Gastrocnemius medialis (tissue), 4 donors: ENCODE measurements around the gene TMCO4. TPM values are rescaled to one million over a fixed set of nuclear protein-coding genes. Genes with fewer than 3 reads are reported as not detected.

ENCODE experiments used
- ATAC-seq, 2 donors: fragments of 150-250 bp; one replicate each; pipeline ENCODE4 v1.9.1; 2016
- DNase-seq, 2 donors: peaks; one replicate each; pipeline ENCODE4 v3.0.0-alpha.2; 2019
- H3K27ac ChIP-seq, 4 donors: fragments of 200-600 bp; sonication (generic); 1 replicate in 1 of 4; 2 replicates in 3 of 4; pipeline ENCODE4 v1.5.1; 2016 to 2018; ENCODE audit warnings: mild to moderate bottlenecking in 2 of 4, moderate library complexity in 1 of 4
- H3K27me3 ChIP-seq, 3 donors: fragments of 200-600 bp; sonication (generic) in 2 of 3; 1 replicate in 1 of 3; 2 replicates in 2 of 3; pipeline versions ENCODE4 v1.5.1 to v1.6.0; 2016 to 2019; ENCODE audit warnings: mild to moderate bottlenecking in 1 of 3, moderate library complexity in 1 of 3
- H3K36me3 ChIP-seq, 2 donors: fragments of 200-600 bp; sonication (generic) in 1 of 2; one replicate each; pipeline ENCODE4 v1.5.1; 2017 to 2018
- H3K4me1 ChIP-seq, 2 donors: fragments of 200-600 bp; sonication (generic) in 1 of 2; one replicate each; pipeline ENCODE4 v1.5.1; 2016 to 2017; ENCODE audit warnings: mild to moderate bottlenecking in 2 of 2
- H3K4me3 ChIP-seq, 4 donors: fragments of 200-600 bp; sonication (generic) in 3 of 4; 1 replicate in 1 of 4; 2 replicates in 3 of 4; pipeline ENCODE4 v1.5.1; 2016 to 2019; ENCODE audit warnings: mild to moderate bottlenecking in 2 of 4
- H3K9me3 ChIP-seq, 3 donors: fragments of 200-600 bp; sonication (generic) in 2 of 3; 1 replicate in 1 of 3; 2 replicates in 2 of 3; pipeline ENCODE4 v1.5.1; 2016 to 2019
- CTCF ChIP-seq, 5 experiments: fragments of 450-650 bp in 3 of 5; fragments of 200-600 bp in 2 of 5; sonication (generic) in 2 of 5; IDR thresholded peaks in 4 of 5; conservative IDR thresholded peaks in 1 of 5; 1 replicate in 4 of 5; 2 replicates in 1 of 5; pipeline ENCODE4 v1.5.1; 2016 to 2019; ENCODE audit warnings: antibody characterized with exemption in 5 of 5, mild to moderate bottlenecking in 3 of 5, moderate library complexity in 3 of 5
- POLR2A ChIP-seq, 2 donors: fragments of 450-650 bp; IDR thresholded peaks; one replicate each; pipeline ENCODE4 v1.6.1; 2017; ENCODE audit warnings: antibody characterized with exemption in 2 of 2, mild to moderate bottlenecking in 2 of 2, moderate library complexity in 2 of 2
- in situ Hi-C, 4 donors: fragments of 200-750 bp; cut with MboI; loops; one replicate each; pipeline versions ENCODE4 v1.15.0 to v1.8.0; 2017; ENCODE audit warnings: low sequenced_read_pairs in 4 of 4
- intact Hi-C: fragments of 100-400 bp; cut with DNase I; formaldehyde crosslinking; loops from one replicate; pipeline ENCODE4 v1.15.1; 2023; ENCODE audit warnings: low total_unique reads
- total RNA-seq, 4 donors: library from RNA; depleted of rRNA; stranded (reverse); fragments of >200 nt; gene quantifications; one replicate each; pipeline versions ENCODE4 v1.1.0 to v1.2.3, GENCODE V29; 2016

Gene TMCO4
- total RNA-seq, 4 donors from 2014 or later, result 0.95 to 3.9 (median 2.4) TPM

- H3K4me3 ChIP-seq, result no peak overlapping the region
- no peak for ATAC-seq
- no peak for DNase-seq
- H3K9me3 ChIP-seq, result no peaks in the 10 kb centered on the region
- in situ Hi-C loops (no loop called here), intact Hi-C loops (no loop called here)
- no peaks in the 10 kb centered on the region for H3K27me3 ChIP-seq
- H3K36me3 ChIP-seq, result no peaks in the 10 kb centered on the region
- no peak for TF ChIP-seq CTCF (IDR thresholded peaks at IDR 0.05 in 4 of 5, conservative IDR thresholded peaks at IDR 0.05 in 1 of 5)
- no peak for TF ChIP-seq POLR2A (IDR thresholded peaks at IDR 0.05)
- no peak overlapping the region for H3K27ac ChIP-seq
- H3K4me1 ChIP-seq, result peaks cover 0 to 3% of the 10 kb centered on the region in 2 donors
These were observed 49.4 kb downstream of the TMCO4 start for GRCh38 chr1:19750101-19750881.

- Histone ChIP-seq H3K27me3 (no peaks in the 10 kb centered on the region), H3K4me3 (no peak overlapping the region), H3K4me1 (no peaks in the 10 kb centered on the region), H3K27ac (no peak overlapping the region), H3K9me3 (no peaks in the 10 kb centered on the region), H3K36me3 (no peaks in the 10 kb centered on the region)
- no peak for ATAC-seq
- intact Hi-C loops, result no loop called here
- in situ Hi-C loops, result no loop called here
- TF ChIP-seq CTCF (IDR thresholded peaks at IDR 0.05 in 4 of 5, conservative IDR thresholded peaks at IDR 0.05 in 1 of 5) (no peak), POLR2A (IDR thresholded peaks at IDR 0.05) (no peak)
- no peak for DNase-seq
These were observed 50.0 kb downstream of the TMCO4 start for GRCh38 chr1:19749685-19750084.

GRCh38 chr1:19747761-19748160 lies 52.0 kb downstream of the TMCO4 start:
- intact Hi-C loops (no loop called here), in situ Hi-C loops (no loop called here)
- Histone ChIP-seq H3K4me3 (no peak overlapping the region), H3K27me3 (no peaks in the 10 kb centered on the region), H3K27ac (no peak overlapping the region), H3K4me1 (no peaks in the 10 kb centered on the region), H3K36me3 (no peaks in the 10 kb centered on the region), H3K9me3 (no peaks in the 10 kb centered on the region)
- ATAC-seq (no peak), DNase-seq (no peak)
- TF ChIP-seq POLR2A (IDR thresholded peaks at IDR 0.05), result no peak
- no peak for TF ChIP-seq CTCF (IDR thresholded peaks at IDR 0.05 in 4 of 5, conservative IDR thresholded peaks at IDR 0.05 in 1 of 5)

DNA sequence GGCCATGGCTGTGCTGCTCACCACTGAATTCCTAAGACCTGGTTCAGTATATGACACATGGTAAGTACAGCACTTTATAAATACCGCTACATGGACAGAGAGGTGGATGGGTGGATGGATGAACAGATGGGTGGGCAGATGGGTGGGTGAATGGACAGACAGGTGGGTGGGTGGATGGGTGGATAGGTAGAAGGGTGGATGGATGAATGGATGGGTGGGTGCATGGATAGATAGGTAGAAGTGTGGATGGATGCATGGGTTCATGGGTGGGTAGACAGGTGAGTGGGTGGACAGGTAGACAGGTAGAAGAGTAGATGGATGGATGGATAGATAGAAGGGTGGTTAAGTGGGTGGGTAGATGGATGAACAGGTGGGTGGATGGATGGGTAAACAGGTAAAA lies 54.8 kb downstream of the TMCO4 start:
- no peaks in the 10 kb centered on the region for H3K36me3 ChIP-seq

More for the DNA sequence above, 54.8 kb downstream of the TMCO4 start:
- in situ Hi-C loops (no loop called here), intact Hi-C loops (no loop called here)
- H3K4me1 ChIP-seq, result no peaks in the 10 kb centered on the region
- H3K27ac ChIP-seq, result no peak overlapping the region
- no peak for TF ChIP-seq CTCF (IDR thresholded peaks at IDR 0.05 in 4 of 5, conservative IDR thresholded peaks at IDR 0.05 in 1 of 5)
- DNase-seq, result no peak
- no peaks in the 10 kb centered on the region for H3K9me3 ChIP-seq
- ATAC-seq, result no peak
- H3K4me3 ChIP-seq, result no peak overlapping the region
- no peaks in the 10 kb centered on the region for H3K27me3 ChIP-seq
